NCI-H1105 treated with DMSO at 0.1 percent for 48 hours (cell line): ENCODE data around the gene HCFC1.

Source experiments
- DNase-seq: peaks from one replicate; lab custom pipeline; 2025; lab: John Stamatoyannopoulos, UW

The HCFC1 gene

DNA sequence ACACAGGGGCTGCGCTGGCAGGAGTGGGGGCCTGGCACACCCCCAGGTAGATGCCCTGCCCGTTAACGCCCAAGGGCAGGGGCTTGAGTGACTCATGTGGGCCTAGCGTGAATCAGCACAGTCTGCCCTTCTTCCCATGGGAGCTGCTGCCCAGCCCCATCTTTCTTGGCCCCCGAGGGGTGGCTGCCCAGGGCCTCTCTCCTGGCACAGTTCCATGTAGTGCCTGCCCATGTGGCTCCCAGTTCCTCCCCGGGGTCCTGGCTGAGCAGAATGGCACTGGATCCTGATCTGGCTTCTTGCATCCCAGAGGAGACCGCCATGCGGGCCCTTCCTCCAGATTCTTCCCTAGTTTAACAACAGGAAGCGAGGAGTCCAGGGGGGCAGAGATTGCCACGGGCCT is 69.2 kb downstream of the HCFC1 start:
- DNase-seq, result no peak

DNA sequence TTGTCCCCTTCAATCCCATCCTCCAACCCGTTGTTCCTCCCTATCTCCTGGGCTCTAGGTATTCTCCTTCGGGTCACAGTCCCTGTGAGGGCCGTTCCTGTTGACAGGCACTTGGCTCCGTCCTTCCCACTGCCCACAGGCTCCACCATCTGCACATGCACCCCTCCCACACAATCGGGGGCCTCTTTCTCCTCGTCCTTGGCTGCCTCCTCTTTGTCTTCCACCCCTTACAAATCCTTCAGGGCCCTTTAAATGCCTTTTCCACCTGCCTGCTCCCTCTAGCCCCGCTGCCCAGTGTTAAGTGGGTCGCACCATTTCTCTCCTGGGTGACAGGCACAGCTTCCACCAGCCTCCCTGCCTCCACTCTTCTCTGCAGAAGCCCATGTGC is 69.9 kb downstream of the HCFC1 start:
- no peak for DNase-seq

DNA sequence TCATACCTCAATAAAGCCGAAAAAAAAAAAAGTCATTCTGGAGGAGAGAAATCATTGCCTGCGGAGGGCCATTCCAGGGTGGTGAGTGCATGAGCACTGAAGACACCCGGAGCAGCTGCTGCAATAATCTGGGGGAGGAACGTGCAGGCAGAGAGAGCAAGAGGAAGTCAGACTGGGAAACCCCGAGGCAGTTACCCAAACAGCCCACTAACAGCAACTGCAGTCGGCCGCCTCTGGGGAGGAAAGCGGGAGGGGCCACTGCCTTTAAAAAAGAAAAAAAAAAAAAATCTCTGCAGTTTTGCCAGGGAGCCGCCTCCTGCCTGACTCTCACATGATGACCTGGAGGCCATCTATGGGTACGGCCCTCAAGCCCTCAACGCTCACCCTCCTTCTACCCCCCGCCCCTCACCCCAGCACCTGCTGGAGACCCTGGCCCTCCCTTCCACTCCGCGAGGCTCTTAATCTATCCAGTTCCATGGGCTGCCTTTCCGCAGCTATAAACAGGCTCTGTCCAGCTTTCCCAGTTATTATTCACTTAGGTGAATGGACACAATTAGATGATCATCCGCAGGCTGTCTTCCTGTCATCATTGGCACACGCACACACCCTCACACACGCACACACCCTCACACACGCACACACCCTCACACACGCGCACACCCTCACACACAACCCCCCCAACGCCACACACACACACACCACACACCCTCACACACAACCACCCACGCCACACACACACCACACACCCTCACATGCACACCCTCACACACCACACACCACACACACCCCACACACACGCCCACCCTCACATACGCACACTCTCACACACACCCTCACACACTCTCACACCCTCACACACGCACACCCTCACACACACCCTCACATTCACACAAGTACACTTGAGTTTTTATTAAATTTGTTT is 70.5 kb downstream of the HCFC1 start:
- peak; percentile 55 for DNase-seq

DNA sequence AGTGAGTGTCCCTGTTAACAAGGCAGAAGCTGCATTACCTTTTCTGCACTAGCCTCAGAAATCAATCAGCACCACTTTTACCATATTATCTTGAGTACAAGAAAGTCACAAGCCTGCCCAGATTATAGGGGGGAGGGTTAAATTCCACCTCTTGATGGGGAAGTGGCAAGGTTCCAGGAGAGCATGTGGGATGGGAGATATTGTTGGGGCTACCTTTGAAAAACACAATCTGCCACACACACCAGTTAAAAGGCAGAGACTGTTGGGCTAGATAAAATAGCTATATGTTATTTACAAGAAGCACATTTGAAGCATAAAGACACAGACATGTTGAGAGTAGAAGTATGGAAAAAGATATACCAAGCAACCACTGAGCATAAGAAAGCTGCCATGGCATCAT is 73.7 kb downstream of the HCFC1 start:
- DNase-seq, result no peak
